CD4-positive, alpha-beta T cell (primary cell): ENCODE results near the gene TIE1. TPM values are rescaled to one million over a fixed set of nuclear protein-coding genes. Genes with fewer than 3 reads are reported as not detected.

Experiments
- ATAC-seq: fragments of 200-7000 bp; cut with Tn5 transposase; one replicate; pipeline ENCODE4 v1.10.0; 2022; ENCODE audit warnings: mild to moderate bottlenecking; ENCODE audit not compliant: poor library complexity
- CTCF ChIA-PET: fragments of 350-600 bp; sonication (Branson Sonifier 250); formaldehyde crosslinking; loops from one replicate; lab custom pipeline; 2021; ENCODE audit warnings: antibody characterized with exemption, inconsistent platforms; lab: Charles Lee
- POLR2A ChIA-PET: fragments of 350-600 bp; sonication (Branson Sonifier 250); formaldehyde crosslinking; loops from one replicate; lab custom pipeline; 2021; ENCODE audit warnings: antibody characterized with exemption, inconsistent platforms; lab: Charles Lee
- DNase-seq, 14 experiments: peaks; one replicate each; pipeline ENCODE4 v3.0.0-alpha.2; 2013 to 2020; ENCODE audit warnings: mixed read lengths in 2 of 14
- H3K27ac ChIP-seq, 2 donors: one replicate each; pipeline versions ENCODE4 v1.5.1 to v1.7.0; 2013; ENCODE audit warnings: low read length in 2 of 2, low read depth in 1 of 2, mild to moderate bottlenecking in 1 of 2
- H3K27me3 ChIP-seq, 2 experiments: 1 replicate in 1 of 2; 2 replicates in 1 of 2; pipeline versions ENCODE4 v1.6.1 to v1.7.0; 2013; ENCODE audit warnings: low read length in 2 of 2, control low read depth in 1 of 2, mild to moderate bottlenecking in 1 of 2, moderate library complexity in 1 of 2; ENCODE audit not compliant: insufficient read depth in 2 of 2, control insufficient read depth in 1 of 2
- H3K36me3 ChIP-seq: one replicate; pipeline ENCODE4 v1.6.1; 2013; ENCODE audit warnings: low read length, control low read depth; ENCODE audit not compliant: insufficient read depth
- H3K4me1 ChIP-seq: one replicate; pipeline ENCODE4 v1.6.1; 2013; ENCODE audit warnings: low read length, control low read depth; ENCODE audit not compliant: insufficient read depth
- H3K4me3 ChIP-seq: one replicate; pipeline ENCODE4 v1.5.1; 2013; ENCODE audit warnings: mild to moderate bottlenecking, low read length, moderate library complexity
- H3K9me3 ChIP-seq, 2 experiments: 1 replicate in 1 of 2; 2 replicates in 1 of 2; pipeline versions ENCODE4 v1.6.1 to v1.7.0; 2013; ENCODE audit warnings: low read length in 2 of 2, mild to moderate bottlenecking in 2 of 2, control low read depth in 1 of 2, moderate library complexity in 1 of 2; ENCODE audit not compliant: control insufficient read depth in 1 of 2, insufficient read depth in 1 of 2
- H3K27ac Mint-ChIP-seq: one replicate; pipeline ENCODE4 v1.8.0; 2020; ENCODE audit warnings: mixed read lengths
- H3K27me3 Mint-ChIP-seq: one replicate; pipeline ENCODE4 v1.8.0; 2021; ENCODE audit warnings: mixed read lengths
- H3K36me3 Mint-ChIP-seq: one replicate; pipeline ENCODE4 v1.8.0; 2021; ENCODE audit warnings: low read depth, mixed read lengths
- H3K4me1 Mint-ChIP-seq: one replicate; pipeline ENCODE4 v1.8.0; 2021; ENCODE audit warnings: low read depth, mixed read lengths
- H3K4me3 Mint-ChIP-seq: one replicate; pipeline ENCODE4 v1.8.0; 2020; ENCODE audit warnings: mild to moderate bottlenecking, mixed read lengths
- H3K9me3 Mint-ChIP-seq: one replicate; pipeline ENCODE4 v1.8.0; 2020; ENCODE audit warnings: mixed read lengths
- CTCF ChIP-seq: fragments of 200-600 bp; IDR thresholded peaks from one replicate; pipeline ENCODE4 v1.8.0; 2022; ENCODE audit warnings: antibody characterized with exemption, mild to moderate bottlenecking
- intact Hi-C, 2 experiments: fragments of 100-400 bp; cut with DNase I in 1 of 2; cut with micrococcal nuclease in 1 of 2; formaldehyde crosslinking; loops; one replicate each; pipeline versions ENCODE4 v1.15.1 to v1.9.0; 2023 to 2025; cut with DNase I, micrococcal nuclease
- total RNA-seq, 174 experiments: library from RNA in 2 of 174; stranded (reverse) in 2 of 174; gene quantifications; one replicate each; pipeline ENCODE4 v1.2.3 and lab custom pipeline; 2021 to 2026

The TIE1 gene
- total RNA-seq, 2 experiments from 2014 or later, result not detected

GRCh38 chr1:43253173-43253572 is 47.6 kb upstream of the TIE1 start:
- POLR2A ChIA-PET, result interaction anchor here (1.5 kb wide), 1 partner anchor 105 kb away, joined by 3 read pairs; no protein-coding TSS in a partner anchor
- CTCF ChIA-PET, result interaction anchor here (0.8 to 1.3 kb wide), 2 partner anchors 9 to 26 kb away, joined by 3 read pairs; no protein-coding TSS in a partner anchor
- H3K4me1 Mint-ChIP-seq, result no peaks in the 10 kb centered on the region
- no peaks in the 10 kb centered on the region for H3K9me3 ChIP-seq
- intact Hi-C loops, result no loop called here
- no peak overlapping the region for H3K27ac Mint-ChIP-seq
- TF ChIP-seq CTCF, result no peak
- H3K27me3 Mint-ChIP-seq, result peaks cover 12% of the 10 kb centered on the region
- DNase-seq (no peak), ATAC-seq (no peak)
- H3K27me3 ChIP-seq, result peaks cover 0 to 2% of the 10 kb centered on the region in 2 experiments
- no peaks in the 10 kb centered on the region for H3K36me3 Mint-ChIP-seq
- H3K36me3 ChIP-seq, result no peaks in the 10 kb centered on the region
- H3K9me3 Mint-ChIP-seq, result no peaks in the 10 kb centered on the region
- H3K4me1 ChIP-seq, result no peaks in the 10 kb centered on the region
- H3K27ac ChIP-seq, result no peak overlapping the region
- no peak overlapping the region for H3K4me3 Mint-ChIP-seq
- no peak overlapping the region for H3K4me3 ChIP-seq

- Mint-ChIP-seq H3K36me3 (no peaks in the 10 kb centered on the region), H3K27ac (no peak overlapping the region), H3K4me3 (no peak overlapping the region), H3K4me1 (no peaks in the 10 kb centered on the region), H3K27me3 (peaks cover 12% of the 10 kb centered on the region), H3K9me3 (no peaks in the 10 kb centered on the region)
- no peaks in the 10 kb centered on the region for H3K4me1 ChIP-seq
- H3K27me3 ChIP-seq, result peaks cover 0 to 2% of the 10 kb centered on the region in 2 experiments
- no peaks in the 10 kb centered on the region for H3K9me3 ChIP-seq
- ChIA-PET CTCF (interaction anchor here (0.7 kb wide), 1 partner anchor 27 kb away, joined by 3 read pairs; no protein-coding TSS in a partner anchor), POLR2A (no interaction called here)
- DNase-seq (no peak), ATAC-seq (no peak)
- TF ChIP-seq CTCF, result no peak
- no peak overlapping the region for H3K27ac ChIP-seq
- intact Hi-C loops, result no loop called here
- no peaks in the 10 kb centered on the region for H3K36me3 ChIP-seq
- H3K4me3 ChIP-seq, result no peak overlapping the region
Measured at GRCh38 chr1:43253876-43254275, 46.9 kb upstream of the TIE1 start.

GRCh38 chr1:43255438-43256210 is 45.2 kb upstream of the TIE1 start:
- no peaks in the 10 kb centered on the region for H3K4me1 Mint-ChIP-seq

More at GRCh38 chr1:43255438-43256210, 45.2 kb upstream of the TIE1 start:
- CTCF ChIA-PET, result no interaction called here
- DNase-seq (no peak), ATAC-seq (no peak)
- H3K4me3 Mint-ChIP-seq, result no peak overlapping the region
- no peaks in the 10 kb centered on the region for H3K36me3 Mint-ChIP-seq
- H3K27me3 ChIP-seq, result peaks cover 0 to 2% of the 10 kb centered on the region in 2 experiments
- H3K27ac Mint-ChIP-seq, result no peak overlapping the region
- no peaks in the 10 kb centered on the region for H3K4me1 ChIP-seq
- intact Hi-C loops, result no loop called here
- no peak overlapping the region for H3K27ac ChIP-seq
- no peak for TF ChIP-seq CTCF
- H3K4me3 ChIP-seq, result no peak overlapping the region
- H3K27me3 Mint-ChIP-seq, result peaks cover 12% of the 10 kb centered on the region
- no peaks in the 10 kb centered on the region for H3K9me3 Mint-ChIP-seq
- H3K9me3 ChIP-seq, result no peaks in the 10 kb centered on the region
- H3K36me3 ChIP-seq, result no peaks in the 10 kb centered on the region
- POLR2A ChIA-PET, result no interaction called here
